ENCODE results near the gene ANKRD33B. TPM values are rescaled to one million over a fixed set of nuclear protein-coding genes. Genes with fewer than 3 reads are reported as not detected.

The ANKRD33B gene
- total and polyA plus RNA-seq, 2 of the 8 experiments (the other 6 are each of a cell fraction or from before 2014, with no cell fraction given): 6.9 to 20.6 TPM

DNA sequence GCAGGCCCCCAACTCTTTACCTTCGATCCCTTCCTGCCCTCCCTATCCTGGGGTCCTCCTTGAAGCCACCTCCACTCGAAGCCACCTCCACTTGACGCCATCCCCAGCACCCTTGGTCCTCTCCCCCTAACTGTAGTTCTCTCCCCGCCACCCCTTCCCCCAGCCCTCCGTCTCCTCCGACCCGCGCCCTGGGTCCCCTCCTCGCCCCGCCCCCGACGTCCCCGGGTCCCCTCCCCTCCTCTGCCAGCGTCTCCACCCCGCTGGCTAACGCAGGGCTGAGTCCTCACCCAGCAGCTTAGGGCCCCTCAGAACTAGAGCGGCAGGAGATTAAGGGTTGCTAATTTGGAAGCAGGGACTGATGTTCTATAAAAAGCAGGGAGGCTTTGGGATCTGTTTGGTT lies 30.6 kb upstream of the ANKRD33B start:
- H3K9ac ChIP-seq (replicated peaks in 1 of 4; ENCODE audit: extremely low read depth in 1 of 4, low read depth in 3 of 4, low read length in 3 of 4): no peak overlapping the region
- no peak overlapping the region for H2BK120ac ChIP-seq (replicated peaks; ENCODE audit: low read depth, low read length)
- no peak overlapping the region for H4K8ac ChIP-seq (ENCODE audit: extremely low read depth, insufficient read depth, low read length)
- H2AFZ ChIP-seq (ENCODE audit: low read length): no peak overlapping the region
- no peaks in the 10 kb centered on the region for H3K9me3 ChIP-seq (ENCODE audit: insufficient read depth in 2 of 2, low read depth in 1 of 2, low read length in 1 of 2)
- no peak overlapping the region for H3K27ac ChIP-seq (ENCODE audit: low read depth, low read length)
- peak overlapping the region in 1 of 4 experiments; percentile 25; a peak in 1 of 8 replicates for H3K4me3 ChIP-seq (ENCODE audit: extremely low read depth in 1 of 4, insufficient read depth in 2 of 4, low read depth in 3 of 4, low read length in 4 of 4)
- no peak overlapping the region for H4K91ac ChIP-seq (replicated peaks; ENCODE audit: insufficient read length, low read length)
- ChIA-PET POLR2A (ENCODE audit: partially characterized antibody) (interaction anchor here (1.5 kb wide), 1 partner anchor 43 kb away, joined by 4 read pairs; no protein-coding TSS in a partner anchor), CTCF (ENCODE audit: partially characterized antibody) (interaction anchor here (3.7 kb wide), 1 partner anchor 12 kb away, joined by 16 read pairs; no protein-coding TSS in a partner anchor)
- no peak overlapping the region for H3K56ac ChIP-seq (replicated peaks; ENCODE audit: insufficient read length, low read depth, low read length)
- peaks cover 0 to 4% (median 1%) of the 10 kb centered on the region in 4 experiments; a peak in 3 of 7 replicates for H3K27me3 ChIP-seq (replicated peaks in 1 of 4; ENCODE audit: control insufficient read depth in 3 of 4, extremely low read depth in 1 of 4, insufficient read depth in 3 of 4, low read length in 3 of 4)
- no peaks in the 10 kb centered on the region for H3K36me3 ChIP-seq (ENCODE audit: control insufficient read depth in 2 of 4, insufficient read depth in 4 of 4, low read length in 3 of 4)
- H3K4ac ChIP-seq (replicated peaks; ENCODE audit: insufficient read length, low read depth, low read length): no peak overlapping the region
- no peak overlapping the region; a peak in 1 of 4 replicates for H3K4me2 ChIP-seq (ENCODE audit: insufficient read depth in 1 of 2, low read depth in 2 of 2, low read length in 2 of 2)
- FAIRE-seq: no peak
- H3K79me1 ChIP-seq (ENCODE audit: low read depth, low read length): no peaks in the 10 kb centered on the region
- no peak overlapping the region for H2BK12ac ChIP-seq (ENCODE audit: low read depth, low read length)
- no peak overlapping the region for H2AK5ac ChIP-seq (ENCODE audit: low read depth, low read length)
- peak in 1 of 2 experiments; percentile 67 for DNase-seq (ENCODE audit: low read depth in 1 of 2, low spot score in 2 of 2)
- H4K5ac ChIP-seq (ENCODE audit: insufficient read length, low read depth, low read length): no peak overlapping the region
- H3K4me1 ChIP-seq (replicated peaks in 1 of 4; ENCODE audit: control insufficient read depth in 3 of 4, insufficient read depth in 4 of 4, low read length in 3 of 4): no peaks in the 10 kb centered on the region; a peak in 1 of 7 replicates
- H3K18ac ChIP-seq (ENCODE audit: extremely low read depth, low read length): no peak overlapping the region
- H3K79me2 ChIP-seq (ENCODE audit: control insufficient read depth in 1 of 2, insufficient read depth in 2 of 2, low read length in 2 of 2): no peaks in the 10 kb centered on the region
- H3K23ac ChIP-seq (ENCODE audit: insufficient read length): no peak overlapping the region
- H2BK15ac ChIP-seq (ENCODE audit: low read length): no peak overlapping the region
- no peak overlapping the region for H2BK5ac ChIP-seq (ENCODE audit: low read depth, low read length)
- 7% methylated on average over 3 of the region's 17 CpGs; no CpG with 5 or more reads in 1 of the 2 experiments for WGBS, 2 experiments (ENCODE audit: extremely low coverage in 1 of 2, insufficient coverage in 1 of 2, insufficient read length in 1 of 2, insufficient replicate concordance in 2 of 2, low coverage in 1 of 2, low lambda C conversion rate in 2 of 2, missing lambda C conversion rate in 1 of 2)
- no peak overlapping the region for H3K14ac ChIP-seq (ENCODE audit: insufficient read length)
- no peak overlapping the region for H2BK20ac ChIP-seq (ENCODE audit: low read length)
- H3K23me2 ChIP-seq (ENCODE audit: low read depth, low read length): peaks cover 2% of the 10 kb centered on the region; the same call in 1 of the 2 replicates
- peaks cover 0 to 2% of the 10 kb centered on the region in 2 experiments for H4K20me1 ChIP-seq (replicated peaks in 1 of 2; ENCODE audit: control insufficient read depth in 1 of 2, insufficient read depth in 2 of 2, low read length in 2 of 2)
- TF ChIP-seq, protein P1, sequence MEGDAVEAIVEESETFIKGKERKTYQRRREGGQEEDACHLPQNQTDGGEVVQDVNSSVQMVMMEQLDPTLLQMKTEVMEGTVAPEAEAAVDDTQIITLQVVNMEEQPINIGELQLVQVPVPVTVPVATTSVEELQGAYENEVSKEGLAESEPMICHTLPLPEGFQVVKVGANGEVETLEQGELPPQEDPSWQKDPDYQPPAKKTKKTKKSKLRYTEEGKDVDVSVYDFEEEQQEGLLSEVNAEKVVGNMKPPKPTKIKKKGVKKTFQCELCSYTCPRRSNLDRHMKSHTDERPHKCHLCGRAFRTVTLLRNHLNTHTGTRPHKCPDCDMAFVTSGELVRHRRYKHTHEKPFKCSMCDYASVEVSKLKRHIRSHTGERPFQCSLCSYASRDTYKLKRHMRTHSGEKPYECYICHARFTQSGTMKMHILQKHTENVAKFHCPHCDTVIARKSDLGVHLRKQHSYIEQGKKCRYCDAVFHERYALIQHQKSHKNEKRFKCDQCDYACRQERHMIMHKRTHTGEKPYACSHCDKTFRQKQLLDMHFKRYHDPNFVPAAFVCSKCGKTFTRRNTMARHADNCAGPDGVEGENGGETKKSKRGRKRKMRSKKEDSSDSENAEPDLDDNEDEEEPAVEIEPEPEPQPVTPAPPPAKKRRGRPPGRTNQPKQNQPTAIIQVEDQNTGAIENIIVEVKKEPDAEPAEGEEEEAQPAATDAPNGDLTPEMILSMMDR (IDR thresholded peaks at IDR 0.05; ENCODE audit: control extremely low read depth in 1 of 3, insufficient read depth in 1 of 3, low read depth in 1 of 3, low read length in 3 of 3): no peak
